ENCODE results near the gene CMBL. TPM values are rescaled to one million over a fixed set of nuclear protein-coding genes. Genes with fewer than 3 reads are reported as not detected.
"Not testable (repeated sequence)": the region's sequence is repeated elsewhere in the genome, so short reads cannot be mapped to it uniquely, and the experiment has no call there.

The CMBL gene
- total RNA-seq: 42.9 TPM

DNA sequence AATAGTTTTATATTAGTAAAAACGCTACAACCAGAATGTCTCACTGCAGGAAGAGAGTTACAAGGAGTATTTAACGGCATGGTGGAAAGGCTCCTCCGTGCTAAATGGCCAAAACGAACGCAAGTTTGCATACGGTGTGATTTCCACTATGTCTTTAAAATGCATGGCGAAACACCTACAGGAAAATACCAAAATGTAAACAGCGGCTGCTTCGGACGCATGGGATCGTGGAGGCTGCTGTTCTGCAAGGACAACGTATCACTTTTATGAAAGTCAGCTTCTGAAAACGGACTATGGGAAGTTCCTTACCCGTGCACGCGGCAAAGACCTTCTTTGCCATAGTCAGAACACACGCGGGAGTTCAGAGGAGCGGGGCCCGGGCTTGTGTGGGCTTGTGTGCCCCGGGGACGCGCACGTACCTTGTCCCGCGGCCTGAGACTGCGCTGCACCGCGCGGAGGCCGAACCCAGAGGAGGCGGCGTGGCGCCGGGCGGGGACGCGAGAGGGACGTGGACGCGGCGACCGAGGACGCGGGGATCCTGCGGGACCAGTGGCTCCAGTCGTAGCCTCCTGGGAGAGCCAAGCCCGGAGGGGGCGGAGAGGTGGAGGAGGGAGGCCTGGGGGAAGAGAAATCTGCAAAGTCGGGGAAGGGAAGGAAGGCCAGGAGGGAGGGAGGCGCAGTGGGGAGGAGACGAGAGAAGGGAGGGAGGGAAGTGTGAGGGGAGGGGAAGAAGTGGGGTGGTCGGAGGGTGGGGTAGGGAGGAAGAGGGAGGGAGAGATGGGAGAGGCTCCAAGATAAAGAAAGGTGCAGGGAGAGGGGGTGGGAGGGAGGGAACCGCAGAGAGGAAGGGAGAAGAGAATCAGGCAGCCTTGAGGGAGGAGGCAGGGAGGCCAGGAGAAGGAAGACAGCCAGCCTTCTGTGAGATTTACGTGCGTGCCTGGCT lies at the start of gene CMBL:
Gene CMBL (minus strand): TSS at position 697 of the 943 bp plus-strand sequence. CDS start 17,140 bp downstream, outside the sequence.
- DNase-seq: peak; percentile 64

DNA sequence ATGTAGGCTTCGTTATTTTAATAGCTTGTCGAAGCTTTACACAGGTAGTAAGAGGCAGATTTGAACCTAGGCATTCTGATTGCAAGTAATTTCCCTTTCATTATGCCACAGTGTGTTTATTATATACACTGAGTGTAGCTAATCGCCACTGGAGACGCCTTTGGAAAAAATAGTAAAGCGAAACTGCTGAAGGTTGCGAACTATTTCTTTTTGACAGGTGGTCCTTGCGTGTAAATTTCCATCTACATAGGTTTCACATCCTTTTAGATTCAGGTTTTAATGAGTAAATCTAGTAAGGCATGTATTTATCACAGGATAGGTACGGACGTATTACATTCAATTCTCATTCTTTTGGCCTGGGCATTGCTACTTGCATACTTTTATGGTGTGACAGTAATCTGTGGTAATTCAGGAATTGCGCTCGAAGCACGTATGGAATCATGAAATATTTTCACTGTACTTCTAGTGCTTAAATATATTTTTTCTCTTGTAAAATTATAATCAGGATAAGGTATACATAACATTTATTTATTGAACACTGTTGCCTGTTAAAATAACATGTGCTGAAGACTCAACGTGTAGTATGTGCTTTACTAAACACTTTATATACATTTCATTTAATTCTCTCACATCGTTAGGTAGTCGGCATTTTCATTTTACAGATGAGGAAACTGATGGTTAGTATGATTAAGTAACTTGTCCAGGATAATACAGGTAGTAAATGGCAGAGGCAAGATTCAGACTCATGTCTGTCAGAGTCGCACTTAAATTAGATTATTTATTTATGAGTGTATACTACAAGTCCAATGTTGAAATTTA lies 47.6 kb upstream of the CMBL start:
- DNase-seq: peak; percentile 50

DNA sequence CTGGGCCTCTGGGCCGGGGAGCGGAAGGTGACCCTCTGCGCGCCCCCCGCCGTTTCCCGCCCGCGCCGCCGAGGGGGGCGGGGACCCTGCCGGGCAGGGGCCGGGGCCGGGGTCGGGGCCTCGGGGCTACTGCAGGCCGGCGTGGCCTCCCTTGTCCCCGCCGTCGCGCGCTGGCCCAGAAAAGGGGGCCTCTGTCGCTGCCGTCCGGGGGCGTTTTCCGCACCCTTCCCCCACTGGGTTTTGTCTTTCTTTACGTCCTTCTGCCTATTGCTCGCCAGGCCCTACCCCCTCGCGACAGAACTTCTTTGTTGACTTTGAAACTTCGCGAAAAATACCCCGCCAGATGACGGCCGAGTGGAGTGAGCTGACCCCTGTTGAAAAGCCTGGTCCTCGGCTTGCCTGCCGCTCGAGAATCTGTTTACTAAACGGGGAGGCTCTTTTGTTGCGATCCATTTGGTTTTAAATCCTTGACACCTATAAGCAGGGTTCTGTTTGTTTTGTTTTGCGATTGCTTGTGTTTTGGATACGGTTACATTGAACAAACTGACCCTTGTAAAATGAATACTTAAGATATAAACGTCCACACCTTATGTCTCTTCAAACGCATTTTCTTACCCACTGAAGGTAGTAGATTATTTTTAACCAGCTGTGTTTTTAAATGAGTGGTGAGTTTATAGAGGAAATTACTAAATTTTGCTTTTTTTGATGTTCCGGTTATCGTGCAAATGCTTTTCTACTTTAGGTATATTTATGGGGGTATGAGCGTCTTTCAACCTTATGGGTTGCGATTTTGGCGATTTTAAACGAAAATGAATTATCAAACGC lies 46.6 kb upstream of the CMBL start:
- peak; percentile 77 for DNase-seq

DNA sequence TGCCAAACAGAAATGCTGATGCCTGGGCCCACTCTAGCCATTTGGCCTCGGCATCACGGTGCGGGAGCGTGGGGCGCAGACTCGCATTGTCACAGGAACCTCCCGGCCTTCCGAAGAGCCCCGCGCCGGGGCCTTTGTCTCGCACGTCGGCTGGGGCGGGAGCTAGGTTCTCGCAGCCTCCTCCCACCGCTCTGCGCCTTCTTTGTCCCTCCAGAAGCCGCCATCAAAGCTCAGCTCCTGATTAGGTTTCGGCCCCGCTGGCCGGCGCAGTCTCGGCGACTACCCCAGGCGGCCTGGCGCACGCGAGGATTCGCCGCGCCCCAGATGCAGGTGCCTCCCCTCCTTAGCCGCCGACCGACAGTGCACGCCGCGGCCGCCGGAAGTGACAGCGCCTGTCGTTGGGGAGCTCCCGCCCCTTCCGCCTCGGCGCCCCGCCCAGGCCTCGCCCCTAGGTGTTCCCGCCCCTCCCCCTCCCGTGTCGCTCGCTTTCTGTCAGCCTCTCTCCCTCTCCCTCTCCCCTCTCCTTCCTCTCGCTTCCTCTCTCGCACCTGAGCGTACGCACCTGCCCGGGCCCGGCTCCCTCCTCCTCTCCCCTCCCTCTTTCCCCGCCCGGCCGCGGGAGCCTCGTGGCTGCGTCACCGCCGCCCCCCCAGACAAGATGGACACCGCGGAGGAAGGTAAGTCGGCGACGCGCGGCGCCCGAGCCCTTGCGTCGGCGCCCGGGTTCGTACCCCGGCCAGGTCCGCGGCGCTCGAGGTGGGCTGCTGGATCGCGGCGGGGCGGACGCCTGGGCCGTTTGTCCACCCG lies 45.7 kb upstream of the CMBL start, which contains the start of gene MARCHF6:
Gene MARCHF6 (plus strand): TSS at position 455 of the 807 bp plus-strand sequence. CDS start 204 bp downstream, at position 659.
- peak; percentile 97 for DNase-seq

DNA sequence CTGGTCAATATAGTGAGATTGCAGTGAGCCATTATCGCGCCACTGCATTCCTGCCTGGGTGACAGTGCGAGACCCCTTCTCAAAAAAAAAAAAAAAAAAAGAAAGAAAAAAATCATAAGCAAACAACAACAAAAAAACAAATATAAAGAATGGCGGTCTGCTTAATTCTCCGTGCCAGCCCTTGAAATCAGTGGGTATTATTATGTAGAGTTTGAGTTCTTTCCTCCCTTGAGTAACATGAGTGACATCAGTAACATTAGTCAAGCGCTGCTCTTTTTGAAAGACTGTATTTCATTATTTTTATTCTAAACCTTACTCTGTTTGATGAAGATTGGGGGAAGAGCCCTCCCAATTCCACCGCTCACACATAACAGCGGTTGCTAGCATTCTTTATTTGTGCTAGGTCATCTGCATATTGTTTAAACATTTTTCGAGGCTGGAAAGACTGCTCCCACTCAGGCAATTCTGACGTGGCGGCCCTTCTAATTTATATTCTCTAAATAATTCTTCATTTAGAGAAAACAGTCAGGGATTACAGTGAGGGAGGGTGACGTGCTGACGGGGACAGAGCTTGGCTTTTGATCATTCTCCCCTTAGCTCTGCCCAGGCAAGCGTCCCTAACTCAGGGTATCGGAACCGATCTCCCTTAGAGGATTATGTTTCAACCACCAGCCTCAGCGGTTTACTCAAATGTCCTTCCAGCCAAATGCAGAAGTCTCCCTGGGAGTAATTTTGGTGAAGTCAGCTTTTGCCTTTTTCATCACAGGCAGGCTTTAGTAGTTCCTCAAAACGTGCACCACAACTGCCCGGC lies 44.9 kb upstream of the CMBL start:
- DNase-seq: no peak

DNA sequence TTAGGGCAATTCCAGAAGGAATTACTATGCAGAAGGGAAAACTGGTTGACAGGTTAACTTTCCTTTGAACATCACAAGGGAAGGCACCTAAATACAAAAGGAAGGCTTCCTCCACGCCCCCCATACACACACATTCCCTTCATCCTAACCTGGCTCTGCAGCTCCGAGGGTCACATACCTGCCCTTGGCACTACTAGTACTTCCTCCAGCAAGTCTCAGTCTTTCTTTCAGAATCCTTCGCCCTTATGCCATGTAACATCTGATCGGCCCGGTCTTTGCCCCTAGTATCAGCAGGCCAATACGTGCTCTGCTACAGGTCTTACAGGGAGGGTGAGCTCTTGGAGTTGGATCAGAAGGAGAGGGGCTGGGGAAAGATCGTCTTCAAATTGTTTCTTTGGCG lies 44.2 kb upstream of the CMBL start:
- DNase-seq: no peak

DNA sequence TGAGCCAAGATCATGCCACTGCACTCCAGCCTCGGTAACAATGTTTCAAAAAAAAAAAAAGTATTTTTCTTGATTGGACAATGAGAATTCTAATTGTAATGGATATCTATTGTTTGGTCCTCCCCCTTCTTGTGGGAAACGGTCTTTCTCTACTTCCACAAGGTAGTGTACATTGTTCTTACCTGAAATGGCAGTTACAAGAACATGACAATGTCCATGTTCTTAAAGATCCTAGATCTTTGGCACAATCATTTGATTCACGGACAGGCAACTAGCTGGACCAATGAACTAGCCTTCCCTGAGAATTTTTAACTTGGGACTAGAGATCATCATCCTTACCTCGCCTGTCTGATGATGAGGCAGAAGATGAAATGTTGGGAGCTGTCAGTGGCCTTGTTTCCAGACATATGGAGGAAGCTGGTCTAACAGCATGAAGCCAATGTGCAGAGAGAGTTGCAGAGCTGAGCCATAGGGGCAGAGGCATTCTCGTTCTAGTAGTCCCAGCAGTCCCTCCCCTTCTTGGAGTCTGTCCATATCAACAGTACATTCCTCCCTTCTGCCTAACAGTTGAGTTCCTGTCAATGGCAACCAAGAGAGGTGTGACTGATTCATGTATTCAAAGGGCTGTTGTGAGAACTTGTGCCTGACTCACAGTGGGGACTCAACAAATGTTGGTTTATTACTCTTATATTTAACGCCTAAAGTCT lies 43.6 kb upstream of the CMBL start:
- DNase-seq: no peak

DNA sequence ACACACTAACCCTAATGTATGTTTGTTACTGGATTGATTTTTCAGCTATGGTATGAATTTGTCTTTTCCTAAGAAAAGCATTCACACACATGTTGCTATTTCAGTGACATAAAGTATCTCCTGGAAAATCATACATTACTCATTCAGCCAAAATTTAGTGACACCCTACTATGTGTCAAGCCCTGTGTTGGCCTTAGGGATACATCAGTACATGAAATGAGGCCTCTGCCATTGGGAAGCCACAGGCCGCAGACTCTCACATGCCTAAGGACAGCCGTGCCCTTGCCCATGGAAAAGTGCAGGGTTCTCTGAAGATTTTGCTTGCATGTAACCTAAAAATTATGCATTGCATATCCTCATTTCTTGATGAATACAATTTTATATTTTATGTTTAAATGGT lies 40.6 kb upstream of the CMBL start:
- DNase-seq: no peak

DNA sequence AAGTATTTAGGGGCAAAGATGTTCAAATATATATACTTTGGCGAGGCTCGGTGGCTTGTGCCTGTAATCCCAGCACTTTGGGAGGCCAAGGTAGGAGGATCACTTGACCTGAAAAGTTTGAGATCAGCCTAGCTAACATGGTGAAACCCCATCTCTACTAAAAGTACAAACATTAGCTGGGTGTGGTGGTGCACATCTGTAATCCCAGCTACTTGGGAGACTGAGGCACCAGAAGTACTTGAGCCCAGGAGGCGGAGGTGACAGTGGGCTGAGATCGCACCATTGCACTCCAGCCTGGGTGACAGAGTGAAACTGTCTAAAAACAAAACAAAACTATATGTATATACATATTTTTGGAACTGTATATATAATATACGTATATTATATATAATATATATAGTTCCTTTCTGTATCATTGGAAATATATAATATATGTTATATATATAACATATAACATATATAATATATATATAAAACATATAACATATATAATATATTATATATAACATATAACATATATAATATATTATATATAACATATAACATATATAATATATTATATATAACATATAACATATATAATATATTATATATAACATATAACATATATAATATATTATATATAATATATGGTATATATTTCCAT lies 36.9 kb upstream of the CMBL start:
- not testable (repeated sequence) for DNase-seq

DNA sequence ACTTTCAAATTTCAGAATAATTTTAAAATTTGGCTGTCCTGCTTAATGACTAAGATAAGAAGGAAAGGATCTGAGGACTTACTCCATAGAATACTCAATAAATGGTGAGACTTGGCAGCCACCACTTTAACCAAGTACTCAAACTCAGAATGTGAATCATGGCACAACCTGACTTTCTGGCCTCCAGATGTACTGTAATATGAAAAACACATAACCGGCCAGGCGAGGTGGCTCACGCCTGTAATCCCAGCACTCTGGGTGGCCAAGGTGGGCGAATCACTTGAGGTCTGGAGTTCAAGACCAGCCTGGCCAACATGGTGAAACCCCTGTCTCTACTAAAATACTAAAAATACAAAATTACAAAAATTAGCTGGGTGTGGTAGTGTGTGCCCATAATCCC lies 35.8 kb upstream of the CMBL start:
- no peak for DNase-seq

DNA sequence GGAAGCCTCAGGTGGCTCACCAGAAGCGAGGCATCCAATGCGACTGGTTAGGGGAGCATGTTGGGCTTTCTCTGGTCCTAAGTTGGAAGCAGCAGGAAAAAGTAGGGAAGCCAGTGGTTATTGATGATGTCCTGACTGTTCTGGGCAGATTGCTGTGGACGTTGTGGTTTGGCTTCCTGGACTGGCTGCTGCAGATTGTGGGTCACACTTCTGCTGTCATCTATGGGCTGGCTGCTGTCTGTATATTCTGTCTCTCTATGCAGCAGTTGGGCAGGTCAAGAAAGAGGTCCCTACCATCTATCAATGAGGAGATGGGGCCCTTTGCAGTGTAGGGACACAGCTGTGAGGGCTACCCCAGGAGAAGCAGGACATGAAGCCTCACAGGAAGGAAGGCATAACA lies 32.3 kb upstream of the CMBL start:
- DNase-seq: no peak

DNA sequence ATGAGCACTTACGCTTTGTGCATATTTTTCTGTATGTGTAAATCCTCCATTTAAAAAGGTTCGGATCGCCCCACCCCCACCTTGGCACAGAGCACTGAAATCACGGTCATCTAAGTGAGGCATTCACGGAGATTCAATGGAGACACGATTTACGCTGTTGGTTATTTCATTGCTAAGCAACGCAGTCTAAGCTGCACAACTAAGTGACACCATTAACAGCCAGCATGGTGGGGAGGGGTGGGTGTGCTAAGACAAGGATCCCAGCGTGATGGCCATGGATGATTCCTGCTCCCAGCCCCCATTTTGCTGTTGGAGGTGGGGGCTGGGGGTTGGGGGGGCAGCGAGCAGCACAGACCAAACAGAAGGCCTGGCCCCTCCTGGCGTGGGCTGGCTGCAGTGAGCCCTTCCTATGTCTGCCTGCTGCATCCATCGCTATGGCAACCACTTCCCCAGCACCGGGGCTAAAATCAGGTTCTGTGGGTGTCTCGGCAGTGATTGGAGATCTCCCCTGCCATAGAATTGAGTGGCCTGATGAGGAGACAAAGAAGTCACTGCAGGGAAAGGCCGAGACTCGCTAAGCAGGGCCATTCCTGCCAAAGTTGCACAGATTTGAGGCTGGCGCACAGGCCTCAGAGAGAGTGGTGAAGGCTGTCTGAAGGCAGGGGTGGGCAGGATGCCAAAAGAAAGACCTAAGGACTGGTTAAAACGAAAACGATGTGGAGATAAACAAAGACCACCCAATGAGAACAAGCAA lies 31.5 kb upstream of the CMBL start:
- DNase-seq: no peak

DNA sequence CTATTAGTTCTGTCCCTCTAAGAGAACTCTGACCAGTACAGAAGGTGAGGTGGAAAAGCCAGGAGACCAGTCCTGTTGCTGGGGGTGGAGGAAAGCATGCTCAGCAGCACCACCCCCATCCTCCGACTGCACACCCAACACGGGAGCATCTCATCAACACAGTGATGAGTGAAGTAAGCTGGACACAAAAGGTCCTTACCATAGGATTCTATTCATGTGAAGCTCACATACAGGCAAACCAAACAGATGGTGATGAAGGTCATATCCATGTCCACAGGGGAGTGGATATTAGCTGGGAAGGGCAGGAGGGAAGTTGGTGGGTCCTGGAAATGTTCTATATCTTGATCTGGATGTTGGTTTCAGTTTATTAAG lies 31.0 kb upstream of the CMBL start:
- DNase-seq: no peak

DNA sequence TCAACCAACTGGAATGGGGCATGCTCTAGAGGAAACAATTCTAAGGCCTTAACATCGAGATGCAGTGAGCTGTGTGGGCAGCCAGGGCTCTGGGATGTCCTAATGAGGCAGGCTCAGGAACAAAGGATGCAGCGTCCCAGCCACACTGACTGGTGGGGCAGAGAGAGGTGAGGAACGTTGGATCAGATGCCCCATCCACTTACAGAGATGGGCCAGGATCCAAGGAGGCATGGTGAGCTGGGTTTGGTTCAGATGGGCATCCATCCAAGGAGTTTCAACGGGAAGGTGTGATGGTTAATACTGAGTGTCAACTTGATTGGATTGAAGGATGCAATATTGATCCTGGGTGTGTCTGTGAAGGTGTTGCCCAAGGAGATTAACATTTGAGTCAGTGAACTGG lies 30.3 kb upstream of the CMBL start:
- no peak for DNase-seq

DNA sequence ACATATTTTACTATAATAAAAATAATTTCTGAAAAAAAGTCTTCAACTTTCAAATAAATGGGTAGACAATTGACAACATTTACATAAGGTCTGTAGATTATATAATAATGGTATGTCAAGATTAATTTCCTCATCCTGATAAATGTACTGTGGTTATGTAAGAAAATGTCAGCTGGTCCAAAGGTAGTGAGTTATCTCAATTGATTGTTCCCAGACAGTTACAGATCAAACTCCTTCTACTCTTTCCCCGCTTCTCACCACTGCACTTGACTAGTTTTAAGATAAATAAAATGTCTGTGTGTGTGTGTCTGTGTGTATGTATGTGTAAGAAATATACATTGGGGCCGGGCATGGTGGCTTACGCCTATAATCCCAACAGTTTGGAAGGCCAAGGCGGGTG lies 29.4 kb upstream of the CMBL start:
- no peak for DNase-seq

DNA sequence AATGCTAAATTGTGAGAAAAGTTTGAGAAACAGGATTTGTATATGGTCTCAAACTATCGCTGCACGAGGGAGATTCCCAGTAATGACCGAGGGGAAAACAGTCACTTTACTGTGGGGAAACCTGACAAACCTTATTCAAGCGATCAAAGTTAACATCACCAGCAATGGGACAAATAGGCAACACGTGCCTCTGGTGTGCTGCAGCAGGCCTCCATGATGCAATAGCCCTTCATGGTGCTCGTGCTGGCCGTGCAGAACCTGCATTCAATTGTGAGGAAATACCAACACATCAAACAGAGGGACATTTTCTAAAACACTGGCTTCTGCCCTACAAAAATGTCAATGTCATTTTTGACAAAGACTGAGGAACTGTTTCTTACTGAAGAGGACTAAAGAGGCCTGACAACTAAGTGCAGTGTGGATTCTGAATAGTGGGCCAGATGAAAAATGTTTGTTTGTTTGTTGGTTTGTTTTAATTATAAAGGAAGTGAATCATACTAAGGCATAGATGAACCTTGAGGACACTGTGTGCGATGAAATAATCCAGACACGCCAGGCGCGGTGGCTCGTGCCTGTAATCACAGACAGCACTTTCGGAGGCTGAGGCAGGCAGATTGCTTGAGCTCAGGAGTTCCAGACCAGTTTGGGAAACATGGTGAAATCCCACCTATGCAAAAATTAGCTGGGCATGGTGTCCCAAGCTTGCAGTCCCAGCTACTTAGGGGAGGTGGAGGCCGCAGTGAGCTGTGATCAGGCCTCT lies 28.2 kb upstream of the CMBL start:
- DNase-seq: no peak

DNA sequence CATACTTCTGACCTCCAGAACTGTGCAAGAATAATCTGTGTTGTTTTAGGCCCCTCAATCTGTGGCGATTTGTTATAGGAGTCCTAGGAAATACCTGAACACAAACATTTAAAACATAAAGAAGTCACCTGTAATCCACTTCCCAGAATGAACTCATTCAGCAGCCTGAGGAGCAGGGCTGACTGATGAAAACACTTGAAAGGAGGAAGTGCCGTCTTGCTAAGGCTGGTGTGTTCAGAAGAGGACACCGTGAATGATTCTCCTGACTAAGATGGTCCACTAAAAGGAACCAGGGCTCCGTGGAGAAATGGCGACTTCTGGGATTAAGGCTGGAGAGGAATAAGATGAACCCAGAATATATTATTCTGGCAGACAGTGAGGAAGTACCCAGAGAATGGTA lies 27.1 kb upstream of the CMBL start:
- DNase-seq: no peak

Data from tongue (tissue), 2 donors.